HCT116 (cell line): ENCODE results near the gene SOX30. TPM values are rescaled to one million over a fixed set of nuclear protein-coding genes. Genes with fewer than 3 reads are reported as not detected.

Source experiments
- ATAC-seq: fragments of 200-7000 bp; cut with Tn5 transposase; 2 replicates; pipeline ENCODE4 v1.9.1; 2020; ENCODE audit warnings: mild to moderate bottlenecking, moderate library complexity
- BruUV-seq: library from RNA; stranded (reverse); fragments of 400-500 nt; replicated peaks from 2 replicates; lab custom pipeline; 2021; lab: Mats Ljungman, UMichigan
- CTCF ChIA-PET: fragments of 300-600 bp; sonication (Branson Sonifier 250); formaldehyde crosslinking; loops from one replicate; lab custom pipeline; 2021; ENCODE audit warnings: antibody characterized with exemption; lab: Charles Lee
- POLR2A ChIA-PET: fragments of 300-600, 350-600 bp; sonication (Branson Sonifier 250); formaldehyde crosslinking; loops from one replicate; lab custom pipeline; 2021; ENCODE audit warnings: antibody characterized with exemption; lab: Charles Lee
- RAD21 ChIA-PET, 2 experiments: fragments of 300-600 bp; sonication (Branson Sonifier 250); formaldehyde crosslinking; loops; one replicate each; lab custom pipeline; 2023; ENCODE audit warnings: low total read pairs in 2 of 2; ENCODE audit not compliant: uncharacterized antibody in 2 of 2, unreplicated experiment in 2 of 2, low non-redundant PET in 1 of 2; lab: Charles Lee
- DNase-seq: peaks from one replicate; pipeline ENCODE4 v3.0.0-alpha.2; 2010; ENCODE audit warnings: low read depth, low spot score
- H2AFZ ChIP-seq: fragments of 200-600 bp; shearing (Covaris generic), sonication (generic); 2 replicates; pipeline ENCODE4 v1.6.1; 2017; ENCODE audit warnings: low read depth, mixed run types, mixed read lengths, antibody characterized with exemption, low read length; ENCODE audit not compliant: poor library complexity, severe bottlenecking
- H3K27ac ChIP-seq: 2 replicates; pipeline ENCODE4 v1.5.1; 2012; ENCODE audit warnings: low read depth, low read length
- H3K27me3 ChIP-seq: fragments of 200-600 bp; sonication (generic); 2 replicates; pipeline ENCODE4 v1.6.1; 2016; ENCODE audit warnings: mixed run types, low read length, mixed read lengths; ENCODE audit not compliant: insufficient read depth
- H3K36me3 ChIP-seq, 2 experiments: fragments of 200-500 bp in 1 of 2; fragments of 200-600 bp in 1 of 2; sonication (Bioruptor generic) in 1 of 2; sonication (generic) in 1 of 2; 2 replicates each; pipeline versions ENCODE4 v1.5.1 to v1.6.1; 2014 to 2016; ENCODE audit warnings: low read length in 2 of 2, inconsistent platforms in 1 of 2, mixed read lengths in 1 of 2, mixed run types in 1 of 2; ENCODE audit not compliant: insufficient read depth in 2 of 2, control insufficient read depth in 1 of 2
- H3K4me1 ChIP-seq, 2 experiments: fragments of 200-600 bp in 1 of 2; sonication (generic) in 1 of 2; 2 replicates each; pipeline versions ENCODE4 v1.5.1 to v1.6.1; 2012 to 2017; ENCODE audit warnings: low read length in 2 of 2, inconsistent platforms in 1 of 2, mild to moderate bottlenecking in 1 of 2, mixed read lengths in 1 of 2, mixed run types in 1 of 2, moderate library complexity in 1 of 2; ENCODE audit not compliant: insufficient read depth in 2 of 2, control insufficient read depth in 1 of 2
- H3K4me2 ChIP-seq: fragments of 200-600 bp; sonication (generic); 2 replicates; pipeline ENCODE4 v1.6.1; 2017; ENCODE audit warnings: mixed run types, low read length, mixed read lengths
- H3K4me3 ChIP-seq, 2 experiments: fragments of 200-600 bp in 1 of 2; sonication (generic) in 1 of 2; replicated peaks in 1 of 2; 2 replicates each; pipeline ENCODE4 v1.5.1; 2011 to 2016; ENCODE audit warnings: low read length in 2 of 2, control low read depth in 1 of 2, low read depth in 1 of 2, mild to moderate bottlenecking in 1 of 2, mixed read lengths in 1 of 2, mixed run types in 1 of 2
- H3K79me2 ChIP-seq: fragments of 200-600 bp; sonication (generic); 2 replicates; pipeline ENCODE4 v1.6.1; 2017; ENCODE audit warnings: mild to moderate bottlenecking, mixed run types, low read length, moderate library complexity, mixed read lengths; ENCODE audit not compliant: insufficient read depth
- H3K9ac ChIP-seq: fragments of 200-600 bp; sonication (generic); 2 replicates; pipeline ENCODE4 v1.6.1; 2016; ENCODE audit warnings: low read length, mixed read lengths
- H3K9me2 ChIP-seq: fragments of 200-600 bp; sonication (generic), shearing (Covaris generic); 2 replicates; pipeline ENCODE4 v1.6.1; 2017; ENCODE audit warnings: mixed run types, mild to moderate bottlenecking, moderate library complexity; ENCODE audit not compliant: insufficient read depth
- H3K9me3 ChIP-seq, 2 experiments: fragments of 200-500 bp in 1 of 2; fragments of 200-600 bp in 1 of 2; sonication (Bioruptor generic) in 1 of 2; sonication (generic) in 1 of 2; 2 replicates each; pipeline ENCODE4 v1.6.1; 2014 to 2017; ENCODE audit warnings: low read length in 2 of 2, mixed read lengths in 2 of 2, inconsistent platforms in 1 of 2, low read depth in 1 of 2, mild to moderate bottlenecking in 1 of 2, mixed run types in 1 of 2, moderate library complexity in 1 of 2; ENCODE audit not compliant: control insufficient read depth in 1 of 2, insufficient read depth in 1 of 2
- H4K20me1 ChIP-seq: fragments of 200-600 bp; sonication (generic), shearing (Covaris generic); 2 replicates; pipeline ENCODE4 v1.6.1; 2017; ENCODE audit warnings: mixed run types, mild to moderate bottlenecking, moderate library complexity; ENCODE audit not compliant: insufficient read depth
- EZH2 ChIP-seq: fragments of 200-600 bp; sonication (generic); IDR thresholded peaks from 2 replicates; pipeline ENCODE4 v1.6.1; 2017; ENCODE audit warnings: antibody characterized with exemption, mixed run types
- FOSL1 ChIP-seq: IDR thresholded peaks from 2 replicates; pipeline ENCODE4 v1.6.1; 2012; ENCODE audit warnings: low read depth
- POLR2AphosphoS5 ChIP-seq: IDR thresholded peaks from 2 replicates; pipeline ENCODE4 v1.6.1; 2011; ENCODE audit warnings: mild to moderate bottlenecking, low read depth, low read length, moderate library complexity
- REST ChIP-seq: IDR thresholded peaks from 2 replicates; pipeline ENCODE4 v1.6.1; 2012; ENCODE audit warnings: low read depth
- SIN3A ChIP-seq: IDR thresholded peaks from 2 replicates; pipeline ENCODE4 v1.6.1; 2012; ENCODE audit warnings: low read depth
- TCF7L2 ChIP-seq: IDR thresholded peaks from 2 replicates; pipeline ENCODE4 v1.7.0; 2011; ENCODE audit warnings: borderline replicate concordance, inconsistent platforms; ENCODE audit not compliant: insufficient read depth, insufficient read length; ENCODE audit errors: extremely low read depth
- YY1 ChIP-seq: IDR thresholded peaks from 2 replicates; pipeline ENCODE4 v1.6.1; 2011; ENCODE audit warnings: low read length, low read depth, moderate library complexity, mild to moderate bottlenecking; ENCODE audit not compliant: insufficient replicate concordance; ENCODE audit errors: extremely low read depth
- ZFX ChIP-seq: fragments of 450-650 bp; IDR thresholded peaks from 2 replicates; pipeline ENCODE4 v1.6.1; 2017
- intact Hi-C: fragments of 100-400 bp; cut with micrococcal nuclease; formaldehyde crosslinking; loops from 2 replicates; pipeline ENCODE4 v1.10.0; 2022
- total RNA-seq: library from RNA; stranded (reverse); gene quantifications from one replicate; pipeline ENCODE4 v1.2.1, GENCODE V29; 2021; ENCODE audit not compliant: unreplicated experiment

The SOX30 gene
- total RNA-seq, 1 experiment from 2014 or later = 0.27 TPM

GRCh38 chr5:157607371-157608161, 44.7 kb downstream of the SOX30 start:
- Histone ChIP-seq H3K9me3 (no peaks in the 10 kb centered on the region), H3K9me2 (no peaks in the 10 kb centered on the region), H4K20me1 (no peaks in the 10 kb centered on the region), H3K4me1 (peaks cover 39 to 79% of the 10 kb centered on the region in 2 experiments), H3K79me2 (no peaks in the 10 kb centered on the region), H3K27me3 (no peaks in the 10 kb centered on the region), H3K27ac (peak overlapping the region; percentile 53), H3K4me3 (peak overlapping the region in 1 of 2 experiments; percentile 30; a peak in 2 of 4 replicates), H3K9ac (peak overlapping the region; percentile 52), H3K36me3 (no peaks in the 10 kb centered on the region), H3K4me2 (peak overlapping the region; percentile 68), H2AFZ (peak overlapping the region; percentile 52)
- TF ChIP-seq TCF7L2 = no peak
- TF ChIP-seq YY1 = peak; percentile 49
- no peak for TF ChIP-seq REST
- no peak for TF ChIP-seq EZH2
- no peak for TF ChIP-seq SIN3A
- 0 out of 2 replicates have a peak, but pooled peaks have one; percentile 36 for TF ChIP-seq POLR2AphosphoS5
- TF ChIP-seq ZFX = no peak
- no peak for TF ChIP-seq FOSL1
- BruUV-seq = no TSS peak
- DNase-seq (peak; percentile 73), ATAC-seq (peak; percentile 48)
- intact Hi-C loops = no loop called here
- CTCF ChIA-PET = interaction anchor here (0.7 kb wide), 1 partner anchor 21 kb away, joined by 3 read pairs; no protein-coding TSS in a partner anchor
- POLR2A ChIA-PET = no interaction called here
- RAD21 ChIA-PET = no interaction called here
